CD4-positive, alpha-beta T cell treated with Interleukin-10 for 1 hour (primary cell): ENCODE measurements around the gene NDUFS7.

Experiments used
- DNase-seq: peaks from one replicate; pipeline ENCODE4 v3.0.0-alpha.2; 2020

Gene NDUFS7

DNA sequence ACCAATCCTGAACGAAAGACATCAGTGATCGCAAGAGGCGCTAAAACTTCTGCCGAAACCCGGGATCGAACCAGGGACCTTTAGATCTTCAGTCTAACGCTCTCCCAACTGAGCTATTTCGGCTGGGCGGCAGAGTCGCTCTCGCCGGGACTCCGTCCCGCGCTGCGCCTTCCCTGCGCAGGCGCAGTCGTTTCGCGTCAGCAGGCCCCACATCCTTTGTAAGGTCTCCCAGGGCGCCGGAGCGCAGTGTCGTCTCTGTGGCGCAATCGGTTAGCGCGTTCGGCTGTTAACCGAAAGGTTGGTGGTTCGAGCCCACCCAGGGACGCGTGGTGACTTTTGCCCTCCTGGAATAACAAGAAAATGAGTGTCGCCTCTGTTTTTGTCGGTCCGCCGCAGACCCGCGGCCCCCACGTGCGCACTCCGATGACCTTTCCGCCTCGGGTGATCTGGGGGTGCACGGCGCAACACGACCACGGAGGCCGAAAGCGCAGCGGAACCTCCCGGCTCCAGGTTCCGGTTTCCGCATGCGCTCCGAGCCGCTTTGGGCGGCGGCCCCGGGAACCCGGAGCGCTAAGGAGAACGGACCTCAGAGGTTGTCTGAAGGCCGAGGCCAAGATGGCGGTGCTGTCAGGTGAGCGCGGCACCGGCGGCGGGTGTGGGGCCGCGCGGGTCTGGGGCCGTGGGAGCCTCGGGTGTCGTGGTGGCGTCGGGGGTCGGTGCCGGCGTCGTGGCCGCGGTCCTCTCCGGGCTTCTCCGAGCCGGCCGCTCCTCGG lies at the start of gene NDUFS7:
Gene NDUFS7, plus strand, starts transcription at position 596 of the 773 bp plus-strand sequence. Its CDS starts 20 bp downstream, at position 616.
- peak; percentile 96 for DNase-seq

- DNase-seq: no peak
Measured at GRCh38 chr19:1336079-1336684, 47.5 kb upstream of the NDUFS7 start.

DNA sequence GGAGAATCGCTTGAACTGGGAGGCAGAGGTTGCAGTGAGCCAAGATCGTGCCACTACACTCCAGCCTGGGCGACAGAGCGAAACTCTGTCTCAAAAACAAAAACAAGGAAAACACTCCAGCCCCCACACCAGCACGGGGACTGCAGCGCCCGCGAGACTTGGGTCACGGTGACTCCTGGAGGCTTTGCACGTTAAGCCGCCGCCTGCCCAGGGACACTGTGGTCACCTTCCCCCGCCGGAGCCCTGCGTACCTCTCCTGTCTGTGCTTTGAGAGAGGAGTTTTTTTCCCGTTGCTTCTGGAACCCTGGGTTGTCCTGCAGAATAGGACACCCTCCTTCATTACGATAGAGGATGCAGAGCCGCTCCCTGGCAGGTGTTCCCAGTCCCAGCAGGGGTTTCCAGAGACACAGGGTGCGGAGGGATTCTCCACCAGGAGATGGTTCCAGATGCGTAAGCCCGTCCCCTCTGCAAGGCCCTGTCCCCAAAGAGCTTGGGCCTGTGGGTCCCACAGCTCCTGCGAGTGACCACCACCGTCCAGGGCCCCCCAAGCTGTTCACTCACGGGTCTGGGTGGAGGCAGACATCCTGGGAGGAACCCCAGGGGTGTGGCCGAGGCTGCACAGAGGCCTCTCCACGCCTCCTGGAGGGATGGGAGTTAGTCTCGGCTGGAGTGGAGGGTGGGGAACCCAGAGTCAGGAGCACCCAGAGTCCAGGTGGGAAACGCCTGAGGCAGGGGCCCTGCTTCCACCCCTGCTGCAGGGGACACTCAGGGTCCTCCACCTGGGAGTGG lies 42.8 kb upstream of the NDUFS7 start:
- DNase-seq: no peak

DNA sequence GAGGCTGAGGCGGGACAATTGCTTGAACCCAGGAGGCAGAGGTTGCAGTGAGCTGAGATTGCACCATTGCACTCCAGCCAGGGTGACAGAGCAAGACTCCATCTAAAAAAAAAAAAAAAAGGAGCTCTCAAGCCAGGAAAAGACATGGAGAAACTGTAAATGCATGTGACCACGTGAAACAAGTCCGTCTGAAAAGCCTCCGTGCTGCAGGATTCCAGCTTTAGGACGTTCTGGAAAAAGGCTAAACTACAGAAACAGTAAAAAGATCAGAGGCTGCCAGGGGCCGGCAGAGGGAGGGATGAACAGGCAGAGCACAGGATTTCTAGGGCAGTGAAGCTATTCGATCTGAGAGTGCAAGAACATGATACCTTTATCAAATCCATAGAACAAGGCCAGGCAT lies 40.7 kb upstream of the NDUFS7 start:
- no peak for DNase-seq

GRCh38 chr19:1349211-1349610 lies 34.5 kb upstream of the NDUFS7 start:
- DNase-seq: no peak

DNA sequence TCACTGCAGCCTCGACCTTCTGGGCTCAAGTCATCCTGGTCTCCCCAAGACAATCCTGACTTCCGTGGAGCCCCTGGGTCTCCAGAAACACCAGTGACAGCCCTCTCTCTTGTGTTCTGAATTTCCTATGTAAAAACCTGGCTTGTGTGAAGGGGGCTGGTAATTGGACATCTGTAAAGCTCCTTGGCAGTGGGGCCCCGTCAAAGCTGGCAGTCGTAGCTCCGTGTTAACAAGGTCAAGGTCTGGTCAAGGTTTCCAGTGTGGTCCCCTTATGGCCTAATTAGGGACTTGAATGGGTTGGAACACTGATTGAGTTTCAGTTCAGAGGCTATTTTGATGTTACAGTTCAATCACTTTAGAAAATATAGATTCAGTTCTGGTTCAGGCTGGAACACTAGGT lies 32.8 kb upstream of the NDUFS7 start:
- no peak for DNase-seq

DNA sequence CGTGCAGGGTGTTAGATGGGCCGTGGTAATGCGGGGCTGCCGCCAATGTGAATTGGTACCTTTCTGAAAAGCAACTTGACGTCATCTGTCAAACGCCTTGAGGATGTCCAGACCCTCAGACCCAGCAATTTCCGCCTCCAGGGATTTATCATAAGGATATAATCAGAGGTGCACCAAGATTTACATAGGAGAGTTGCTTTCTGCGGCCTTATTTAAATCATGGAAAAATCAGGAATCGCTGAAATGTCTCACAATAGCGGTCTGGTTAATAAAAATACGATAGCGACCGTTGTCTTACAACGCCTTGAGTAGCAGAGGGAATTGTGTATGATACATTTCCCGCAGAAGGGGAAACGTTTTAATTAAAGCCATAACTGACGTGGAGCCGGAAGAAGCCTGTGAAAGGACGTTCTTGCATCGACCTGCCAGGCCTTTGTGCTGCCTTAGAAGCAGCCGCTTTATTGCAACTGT lies 32.3 kb upstream of the NDUFS7 start:
- DNase-seq: no peak

GRCh38 chr19:1353144-1353543 lies 30.6 kb upstream of the NDUFS7 start:
- no peak for DNase-seq

GRCh38 chr19:1354970-1355567 lies 28.6 kb upstream of the NDUFS7 start:
- DNase-seq: no peak

GRCh38 chr19:1355568-1356507 lies 27.9 kb upstream of the NDUFS7 start:
- DNase-seq: no peak

DNA sequence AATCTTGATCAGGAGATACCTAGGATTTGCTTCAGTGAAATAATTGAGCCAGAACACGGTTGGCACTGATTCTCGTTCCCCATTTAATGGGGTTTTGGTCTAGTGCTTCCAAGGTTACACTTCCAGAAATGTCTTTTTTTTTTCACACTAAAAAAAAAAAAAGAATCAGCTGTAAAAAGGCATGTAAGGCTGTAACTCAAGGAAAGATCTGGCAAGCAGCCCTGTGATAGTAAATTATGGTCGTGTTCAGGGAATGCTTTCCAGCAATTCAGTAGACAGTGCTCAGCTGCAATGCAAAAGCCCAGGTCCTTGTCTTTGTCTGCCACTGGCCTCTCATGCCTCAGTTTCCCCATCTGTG lies 27.2 kb upstream of the NDUFS7 start:
- DNase-seq: no peak

GRCh38 chr19:1357531-1358109 lies 26.1 kb upstream of the NDUFS7 start:
- DNase-seq: no peak

- no peak for DNase-seq
Measured at GRCh38 chr19:1360126-1360817, 23.4 kb upstream of the NDUFS7 start.

GRCh38 chr19:1360818-1361461 lies 22.8 kb upstream of the NDUFS7 start:
- no peak for DNase-seq

GRCh38 chr19:1361601-1362386 lies 21.9 kb upstream of the NDUFS7 start:
- DNase-seq: no peak

- no peak for DNase-seq
Measured at GRCh38 chr19:1362387-1363257, 21.1 kb upstream of the NDUFS7 start.

GRCh38 chr19:1363599-1363998 lies 20.1 kb upstream of the NDUFS7 start:
- peak; percentile 56 for DNase-seq

GRCh38 chr19:1364070-1364704 lies 19.5 kb upstream of the NDUFS7 start:
- no peak for DNase-seq
